ENCODE results near the gene EIF2A. TPM values are rescaled to one million over a fixed set of nuclear protein-coding genes. Genes with fewer than 3 reads are reported as not detected.

Gene EIF2A
- total RNA-seq, 1 experiment from 2014 or later: 96.4 TPM

DNA sequence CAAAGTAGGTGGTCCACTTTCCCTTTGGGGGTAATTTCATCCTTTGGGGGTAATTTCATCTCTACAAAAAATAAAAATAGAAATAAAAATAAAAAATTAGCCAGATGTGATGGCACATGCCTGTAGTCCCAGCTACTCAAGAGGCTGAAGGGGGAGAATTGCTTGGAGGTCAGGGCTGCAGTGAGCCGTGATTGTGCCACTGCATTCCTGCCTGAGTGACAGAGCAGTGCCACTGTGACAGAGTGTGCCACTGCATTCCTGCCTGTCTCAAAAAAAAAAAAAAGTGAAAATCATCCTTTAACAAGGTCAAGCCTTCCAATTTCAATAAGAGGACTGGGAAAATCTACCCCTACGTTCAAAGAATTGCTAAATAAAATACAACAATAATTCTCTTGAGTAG, 23.0 kb upstream of the EIF2A start:
- H3K79me2 ChIP-seq (ENCODE audit: low read depth): no peaks in the 10 kb centered on the region
- no TSS peak for BruUV-seq (replicated peaks)
- H3K4me1 ChIP-seq (replicated peaks; ENCODE audit: insufficient read depth): peaks cover 4% of the 10 kb centered on the region; the same call in 1 of the 2 replicates
- peaks cover 1% of the 10 kb centered on the region; the same call in 1 of the 2 replicates for H3K9me3 ChIP-seq (ENCODE audit: insufficient read depth, low read depth)
- CTCF ChIA-PET: interaction anchor here (0.7 kb wide), 2 partner anchors 24 to 982 kb away, joined by 4 to 5 read pairs; no protein-coding TSS in a partner anchor
- no peak for TF ChIP-seq EZH2 (IDR thresholded peaks at IDR 0.05; ENCODE audit: low read depth)
- TF ChIP-seq, protein P1, sequence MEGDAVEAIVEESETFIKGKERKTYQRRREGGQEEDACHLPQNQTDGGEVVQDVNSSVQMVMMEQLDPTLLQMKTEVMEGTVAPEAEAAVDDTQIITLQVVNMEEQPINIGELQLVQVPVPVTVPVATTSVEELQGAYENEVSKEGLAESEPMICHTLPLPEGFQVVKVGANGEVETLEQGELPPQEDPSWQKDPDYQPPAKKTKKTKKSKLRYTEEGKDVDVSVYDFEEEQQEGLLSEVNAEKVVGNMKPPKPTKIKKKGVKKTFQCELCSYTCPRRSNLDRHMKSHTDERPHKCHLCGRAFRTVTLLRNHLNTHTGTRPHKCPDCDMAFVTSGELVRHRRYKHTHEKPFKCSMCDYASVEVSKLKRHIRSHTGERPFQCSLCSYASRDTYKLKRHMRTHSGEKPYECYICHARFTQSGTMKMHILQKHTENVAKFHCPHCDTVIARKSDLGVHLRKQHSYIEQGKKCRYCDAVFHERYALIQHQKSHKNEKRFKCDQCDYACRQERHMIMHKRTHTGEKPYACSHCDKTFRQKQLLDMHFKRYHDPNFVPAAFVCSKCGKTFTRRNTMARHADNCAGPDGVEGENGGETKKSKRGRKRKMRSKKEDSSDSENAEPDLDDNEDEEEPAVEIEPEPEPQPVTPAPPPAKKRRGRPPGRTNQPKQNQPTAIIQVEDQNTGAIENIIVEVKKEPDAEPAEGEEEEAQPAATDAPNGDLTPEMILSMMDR (conservative IDR thresholded peaks at IDR 0.05): no peak
- no peak overlapping the region for H3K4me2 ChIP-seq
- H3K4me3 ChIP-seq: no peak overlapping the region
- H3K27ac ChIP-seq: no peak overlapping the region
- intact Hi-C loops (cut with micrococcal nuclease; ENCODE audit: unreplicated experiment): no loop called here
- H3F3A ChIP-seq (ENCODE audit: insufficient read depth, low read depth): no peaks in the 10 kb centered on the region
- no peak for DNase-seq
- no peaks in the 10 kb centered on the region for H3K36me3 ChIP-seq (ENCODE audit: low read depth)
- no peaks in the 10 kb centered on the region for H3K9me2 ChIP-seq (ENCODE audit: insufficient read depth)
- no peak overlapping the region for H2AFZ ChIP-seq
- POLR2A ChIA-PET (ENCODE audit: unreplicated experiment): no interaction called here
- H4K20me1 ChIP-seq (ENCODE audit: insufficient read depth): no peaks in the 10 kb centered on the region
- no peaks in the 10 kb centered on the region for H3K27me3 ChIP-seq (ENCODE audit: insufficient read depth, low read depth)

DNA sequence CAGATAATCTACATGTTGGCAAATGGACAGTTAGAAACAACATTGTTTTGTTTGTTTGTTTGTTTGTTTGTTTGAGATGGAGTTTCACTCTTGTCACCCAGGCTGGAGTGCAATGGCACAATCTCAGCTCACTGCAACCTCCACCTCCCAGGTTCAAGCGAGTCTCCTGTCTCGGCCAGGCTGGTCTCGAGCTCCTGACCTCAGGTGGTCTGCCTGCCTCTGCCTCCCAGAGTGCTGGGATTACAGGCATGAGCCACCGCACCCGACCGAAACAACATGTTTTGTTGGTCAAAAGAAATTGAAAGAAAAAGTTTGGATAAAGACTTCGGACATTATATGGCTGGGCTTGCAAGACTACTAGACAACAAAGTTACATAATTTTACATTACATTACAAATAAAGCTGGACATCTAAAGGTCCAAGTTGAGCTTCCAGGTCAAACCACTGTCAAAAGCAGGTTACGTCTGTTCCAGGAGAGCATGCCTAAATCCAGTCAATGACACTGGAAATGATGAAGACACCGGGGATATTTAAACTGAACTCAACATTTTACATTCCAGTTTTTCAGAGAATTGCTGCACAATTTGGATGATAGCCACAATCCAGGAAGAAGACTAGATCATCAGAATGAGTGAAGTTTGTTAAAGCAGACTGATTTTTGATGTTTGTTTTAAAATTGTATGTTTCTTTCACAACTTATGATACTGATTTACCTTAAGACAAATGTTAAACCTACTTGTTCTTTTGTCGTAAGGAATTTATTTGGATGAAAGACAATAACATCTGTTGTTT, 18.9 kb upstream of the EIF2A start:
- Histone ChIP-seq H3K9me2 (ENCODE audit: insufficient read depth) (no peaks in the 10 kb centered on the region), H2AFZ (no peak overlapping the region), H3K4me3 (no peak overlapping the region), H3F3A (ENCODE audit: insufficient read depth, low read depth) (no peaks in the 10 kb centered on the region), H3K4me2 (no peak overlapping the region), H4K20me1 (ENCODE audit: insufficient read depth) (no peaks in the 10 kb centered on the region), H3K9me3 (ENCODE audit: insufficient read depth, low read depth) (no peaks in the 10 kb centered on the region), H3K36me3 (ENCODE audit: low read depth) (no peaks in the 10 kb centered on the region), H3K27me3 (ENCODE audit: insufficient read depth, low read depth) (no peaks in the 10 kb centered on the region), H3K27ac (no peak overlapping the region), H3K79me2 (ENCODE audit: low read depth) (no peaks in the 10 kb centered on the region), H3K4me1 (replicated peaks; ENCODE audit: insufficient read depth) (no peaks in the 10 kb centered on the region)
- no peak for DNase-seq
- POLR2A ChIA-PET (ENCODE audit: unreplicated experiment): interaction anchor here (0.7 kb wide), 2 partner anchors 52 to 1448 kb away, joined by 5 to 12 read pairs; no protein-coding TSS in a partner anchor
- no peak for TF ChIP-seq EZH2 (IDR thresholded peaks at IDR 0.05; ENCODE audit: low read depth)
- TF ChIP-seq, protein P1 (conservative IDR thresholded peaks at IDR 0.05): no peak
- CTCF ChIA-PET: interaction anchor here (0.7 kb wide), 2 partner anchors 194 to 273 kb away, joined by 3 to 5 read pairs; no protein-coding TSS in a partner anchor
- intact Hi-C loops (cut with micrococcal nuclease; ENCODE audit: unreplicated experiment): loop anchor here (1.0 to 5.0 kb wide), 2 partner anchors 340 to 619 kb away; no protein-coding TSS in a partner anchor
- BruUV-seq (replicated peaks): no TSS peak

DNA sequence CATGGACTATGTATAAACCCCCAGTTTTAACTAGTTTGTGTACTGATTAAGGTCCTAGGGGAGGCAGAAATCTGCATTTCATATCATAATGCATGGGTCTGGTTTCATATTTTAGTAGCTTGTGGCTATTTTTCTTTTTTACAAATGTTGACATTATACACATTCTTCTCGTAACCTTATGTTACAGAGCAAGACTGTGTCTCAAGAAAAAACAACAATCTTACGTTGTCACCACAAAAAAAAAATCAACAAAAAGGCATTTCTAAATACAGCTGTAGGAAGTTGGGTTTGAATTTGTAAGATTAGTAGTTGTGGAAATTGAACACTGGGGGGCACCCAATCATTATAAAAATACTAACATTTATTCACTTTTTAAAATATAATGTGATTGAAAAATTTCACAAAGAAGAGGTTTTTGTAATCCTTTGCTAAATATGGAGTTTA, 18.2 kb upstream of the EIF2A start:
- no peaks in the 10 kb centered on the region for H3K9me2 ChIP-seq (ENCODE audit: insufficient read depth)
- TF ChIP-seq, protein P1 (conservative IDR thresholded peaks at IDR 0.05): peak; percentile 59
- no peak for TF ChIP-seq EZH2 (IDR thresholded peaks at IDR 0.05; ENCODE audit: low read depth)
- H3K9me3 ChIP-seq (ENCODE audit: insufficient read depth, low read depth): no peaks in the 10 kb centered on the region
- no peaks in the 10 kb centered on the region for H3K27me3 ChIP-seq (ENCODE audit: insufficient read depth, low read depth)
- H3K79me2 ChIP-seq (ENCODE audit: low read depth): no peaks in the 10 kb centered on the region
- H3K4me3 ChIP-seq: no peak overlapping the region
- CTCF ChIA-PET: interaction anchor here (0.7 kb wide), 3 partner anchors 193 to 274 kb away, joined by 3 to 5 read pairs (median 5); no protein-coding TSS in a partner anchor
- no peak overlapping the region for H3K27ac ChIP-seq
- POLR2A ChIA-PET (ENCODE audit: unreplicated experiment): interaction anchor here (0.6 kb wide), 2 partner anchors 75 to 1537 kb away, joined by 3 to 5 read pairs; partner anchors contain the start of genes GYG1 and SELENOT
- intact Hi-C loops (cut with micrococcal nuclease; ENCODE audit: unreplicated experiment): loop anchor here (1.0 to 5.0 kb wide), 2 partner anchors 339 to 618 kb away; no protein-coding TSS in a partner anchor
- H3K4me1 ChIP-seq (replicated peaks; ENCODE audit: insufficient read depth): no peaks in the 10 kb centered on the region
- BruUV-seq (replicated peaks): no TSS peak
- no peaks in the 10 kb centered on the region for H4K20me1 ChIP-seq (ENCODE audit: insufficient read depth)
- no peaks in the 10 kb centered on the region for H3K36me3 ChIP-seq (ENCODE audit: low read depth)
- no peaks in the 10 kb centered on the region for H3F3A ChIP-seq (ENCODE audit: insufficient read depth, low read depth)
- DNase-seq: peak in 1 of 2 experiments; percentile 38
- H2AFZ ChIP-seq: no peak overlapping the region
- no peak overlapping the region for H3K4me2 ChIP-seq
